Amniotic stem cell (primary cell): ENCODE results near the gene AGRN.
A peak's percentile ranks its signal among the peaks of the same experiment; 100 is the strongest.
"Not testable (repeated sequence)": the region's sequence is repeated elsewhere in the genome, so short reads cannot be mapped to it uniquely, and the experiment has no call there.

Source experiments
- DNase-seq: peaks from one replicate; lab custom pipeline; 2025; lab: John Stamatoyannopoulos, UW

Gene AGRN

GRCh38 chr1:981955-982558 lies 37.9 kb upstream of the AGRN start, which contains the start of gene PERM1:
TSS of gene PERM1 (minus strand) at chr1:982093. CDS start at chr1:981029, 1,064 bp downstream.
- DNase-seq = no peak

- DNase-seq = no peak
Observed at GRCh38 chr1:982765-983436, 37.0 kb upstream of the AGRN start.

DNA sequence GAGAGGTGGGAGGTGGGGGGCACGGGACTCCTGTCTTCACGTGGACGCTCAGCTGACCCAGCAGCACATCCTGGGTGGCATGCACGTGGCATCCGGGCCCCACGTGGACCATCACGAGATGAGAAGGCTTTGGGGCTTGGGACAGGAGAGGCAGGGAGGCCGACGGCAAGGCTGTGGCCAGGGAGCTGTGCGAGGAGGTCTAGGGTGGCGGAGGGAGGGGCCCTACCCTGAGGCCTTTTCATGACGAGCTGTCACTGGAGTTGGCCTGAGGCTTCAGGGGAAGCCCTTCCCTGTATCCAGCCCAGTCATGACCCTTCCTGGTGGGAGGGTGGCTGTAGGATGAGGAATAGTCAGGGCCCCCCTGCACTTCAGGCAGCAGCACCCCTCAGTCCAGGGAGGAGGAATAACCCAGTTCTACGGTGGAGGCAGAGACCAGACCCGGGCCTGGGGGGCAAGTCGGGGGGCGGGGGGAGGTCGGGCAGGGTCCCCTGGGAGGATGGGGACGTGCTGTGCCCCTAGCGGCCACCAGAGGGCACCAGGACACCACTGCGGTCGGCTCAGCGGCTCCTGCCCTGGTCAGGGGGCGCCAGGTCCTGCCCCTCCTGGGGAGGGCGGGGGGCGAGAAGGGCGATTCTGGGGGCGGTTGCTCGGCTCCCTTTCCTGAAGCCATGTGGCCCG lies 36.0 kb upstream of the AGRN start:
- DNase-seq = no peak

DNA sequence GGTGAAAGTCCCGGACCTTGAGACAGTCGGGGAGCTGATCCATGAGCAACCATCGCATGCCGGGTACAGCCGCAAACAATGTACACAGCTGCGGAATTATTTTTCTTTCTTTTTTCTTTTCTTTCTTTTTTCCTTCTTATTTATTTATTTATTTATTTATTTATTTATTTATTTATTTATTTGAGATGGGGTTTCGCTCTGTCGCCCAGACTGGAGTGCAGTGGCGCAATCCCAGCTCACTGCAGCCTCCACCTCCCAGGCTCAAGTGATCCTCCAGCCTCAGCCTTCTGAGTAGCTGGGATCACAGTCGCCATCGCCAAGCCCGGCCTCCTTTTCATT lies 35.5 kb upstream of the AGRN start:
- no peak for DNase-seq

- no peak for DNase-seq
Observed at GRCh38 chr1:985126-985525, 34.8 kb upstream of the AGRN start.

GRCh38 chr1:988061-988460 lies 31.9 kb upstream of the AGRN start:
- not testable (repeated sequence) for DNase-seq

DNA sequence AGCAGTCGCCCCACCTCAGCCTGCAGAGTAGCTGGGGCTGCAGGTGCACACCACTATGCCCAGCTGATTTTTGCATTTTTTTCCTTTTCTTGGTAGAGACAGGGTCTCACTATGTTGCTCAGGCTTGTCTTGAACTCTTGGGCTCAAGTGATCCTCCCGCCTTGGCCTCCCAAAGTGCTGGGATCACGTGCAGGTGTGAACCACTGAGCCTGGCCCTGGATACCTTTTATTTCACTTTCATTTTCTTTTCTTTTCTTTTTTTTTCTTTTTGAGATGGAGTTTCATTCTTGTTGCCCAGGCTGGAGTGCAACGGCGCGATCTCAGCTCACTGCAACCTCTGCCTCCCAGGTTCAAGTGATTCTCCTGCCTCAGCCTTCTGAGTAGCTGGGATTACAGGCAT lies 28.6 kb upstream of the AGRN start:
- DNase-seq = not testable (repeated sequence)

DNA sequence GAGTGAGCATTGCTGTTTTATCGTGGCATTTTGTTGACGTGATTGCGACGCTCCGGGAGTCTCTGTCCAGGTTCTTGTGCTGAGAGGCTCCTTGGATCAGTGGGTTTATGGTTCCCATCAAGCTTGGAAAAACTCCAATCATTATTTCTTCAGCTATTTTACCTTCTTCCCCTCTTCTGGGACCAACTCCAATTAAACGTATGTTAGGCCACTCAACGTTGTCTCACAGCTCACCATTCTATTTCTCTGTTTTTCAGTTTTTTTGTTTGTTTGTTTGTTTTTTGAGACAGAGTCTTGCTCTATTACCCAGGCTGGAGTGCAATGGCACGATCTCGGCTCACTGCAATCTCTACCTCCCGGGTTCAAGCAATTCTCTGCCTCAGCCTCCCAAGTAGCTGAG lies 28.0 kb upstream of the AGRN start:
- no peak for DNase-seq

- no peak for DNase-seq
Observed at GRCh38 chr1:992362-992761, 27.6 kb upstream of the AGRN start.

- no peak for DNase-seq
Observed at GRCh38 chr1:993379-993995, 26.4 kb upstream of the AGRN start.

DNA sequence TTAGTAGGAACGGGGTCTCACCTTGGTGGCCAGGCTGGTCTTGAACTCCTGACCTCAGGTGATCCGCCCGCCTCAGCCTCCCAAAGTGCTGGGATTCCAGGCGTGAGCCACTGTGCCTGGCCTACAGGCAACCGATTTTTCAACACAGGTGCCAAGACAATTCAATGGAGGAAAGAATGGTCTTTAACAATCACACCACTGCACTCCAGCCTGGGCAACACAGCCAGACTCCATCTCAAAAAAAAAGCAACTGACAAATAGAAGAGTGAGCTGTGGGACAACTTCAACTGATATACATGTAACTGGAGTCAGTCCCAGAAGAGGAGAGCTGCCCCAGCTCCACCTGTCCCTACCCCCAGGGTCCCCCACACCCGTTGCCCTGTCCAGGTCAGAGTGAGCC lies 25.4 kb upstream of the AGRN start:
- DNase-seq = not testable (repeated sequence)

DNA sequence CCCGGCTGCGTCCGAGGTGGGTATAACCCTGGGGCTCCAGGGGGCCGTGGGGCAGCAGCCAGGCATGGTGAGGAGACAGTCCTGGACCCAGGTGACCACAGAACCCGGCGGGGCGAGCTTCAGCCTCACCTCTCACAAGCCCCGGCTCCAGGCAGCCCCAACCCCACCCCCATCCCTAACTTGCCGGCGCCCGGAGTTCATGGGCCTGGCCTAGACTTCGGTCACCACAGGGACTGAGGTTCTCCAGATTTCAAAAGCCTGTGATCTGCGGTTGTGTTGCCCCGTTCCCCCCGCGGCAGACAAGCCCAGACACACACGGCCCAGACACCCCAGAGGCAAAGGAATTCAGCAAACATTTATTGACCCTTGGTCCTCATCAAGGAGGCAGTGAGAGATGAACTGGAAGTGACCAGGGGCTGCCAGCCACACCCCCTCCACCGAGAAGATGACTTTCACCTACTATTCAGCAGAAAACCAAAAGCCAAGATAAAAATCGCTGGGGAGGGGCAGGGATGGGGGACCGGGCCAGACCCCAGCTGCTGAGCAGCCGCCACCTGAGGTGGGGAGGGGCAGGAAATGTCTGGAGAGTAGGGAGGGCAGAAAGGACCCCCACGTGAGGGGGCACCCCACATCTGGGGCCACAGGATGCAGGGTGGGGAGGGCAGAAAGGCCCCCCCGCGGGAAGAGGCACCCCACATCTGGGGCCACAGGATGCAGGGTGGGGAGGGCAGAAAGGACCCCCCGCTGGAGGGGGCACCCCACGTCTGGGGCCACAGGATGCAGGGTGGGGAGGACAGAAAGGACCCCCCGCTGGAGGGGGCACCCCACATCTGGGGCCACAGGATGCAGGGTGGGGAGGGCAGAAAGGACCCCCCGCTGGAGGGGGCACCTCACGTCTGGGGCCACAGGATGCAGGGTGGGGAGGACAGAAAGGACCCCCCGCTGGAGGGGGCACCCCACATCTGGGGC lies 24.0 kb upstream of the AGRN start:
- no peak for DNase-seq

DNA sequence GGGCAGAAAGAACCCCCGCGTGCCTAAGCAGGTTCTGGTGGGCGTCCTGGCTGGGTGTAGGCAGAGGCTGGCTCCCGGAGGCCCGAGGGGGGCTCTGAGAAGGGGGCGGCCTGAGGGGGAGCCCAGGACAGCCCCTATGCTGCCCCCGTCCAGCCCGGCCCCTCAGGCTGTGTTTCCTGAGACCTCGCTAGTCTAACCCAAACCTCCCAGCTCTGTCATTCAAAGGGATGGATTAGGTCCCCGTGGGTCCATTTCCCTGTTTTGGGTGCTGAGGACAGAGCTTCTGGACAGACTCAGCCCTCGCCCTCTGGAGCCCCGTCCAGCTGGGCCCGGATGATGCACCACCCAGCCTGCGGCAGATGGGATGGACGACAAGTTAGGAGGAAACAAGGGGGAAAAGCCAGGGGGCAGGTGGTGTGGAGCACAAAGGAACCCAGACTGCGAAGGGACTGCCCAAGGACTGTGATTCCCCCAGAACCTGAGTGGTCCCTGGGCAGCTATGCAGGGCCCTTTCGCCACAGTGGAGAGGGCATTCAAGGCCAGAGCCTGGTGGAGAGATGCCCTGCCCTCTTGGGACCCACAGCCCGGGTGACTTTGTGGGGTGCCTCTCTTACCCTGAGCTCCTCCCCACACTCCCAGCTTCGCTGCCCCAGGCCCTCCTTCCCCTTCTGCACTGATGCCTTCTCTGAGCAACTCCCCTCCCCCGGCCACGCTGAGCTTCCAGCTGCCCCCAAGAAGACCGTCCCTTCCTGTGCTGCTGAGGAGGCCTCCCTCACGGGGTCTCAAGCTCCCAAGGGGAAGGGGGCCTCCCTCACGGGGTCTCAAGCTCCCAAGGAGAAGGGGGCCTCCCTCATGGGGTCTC lies 22.8 kb upstream of the AGRN start:
- no peak for DNase-seq

- DNase-seq = no peak
Observed at GRCh38 chr1:997713-997992, 22.3 kb upstream of the AGRN start.

- no peak for DNase-seq
Observed at GRCh38 chr1:997993-998744, 21.8 kb upstream of the AGRN start.

- DNase-seq = no peak
Observed at GRCh38 chr1:998745-998994, 21.2 kb upstream of the AGRN start.

- no peak for DNase-seq
Observed at GRCh38 chr1:998995-999724, 20.8 kb upstream of the AGRN start.

DNA sequence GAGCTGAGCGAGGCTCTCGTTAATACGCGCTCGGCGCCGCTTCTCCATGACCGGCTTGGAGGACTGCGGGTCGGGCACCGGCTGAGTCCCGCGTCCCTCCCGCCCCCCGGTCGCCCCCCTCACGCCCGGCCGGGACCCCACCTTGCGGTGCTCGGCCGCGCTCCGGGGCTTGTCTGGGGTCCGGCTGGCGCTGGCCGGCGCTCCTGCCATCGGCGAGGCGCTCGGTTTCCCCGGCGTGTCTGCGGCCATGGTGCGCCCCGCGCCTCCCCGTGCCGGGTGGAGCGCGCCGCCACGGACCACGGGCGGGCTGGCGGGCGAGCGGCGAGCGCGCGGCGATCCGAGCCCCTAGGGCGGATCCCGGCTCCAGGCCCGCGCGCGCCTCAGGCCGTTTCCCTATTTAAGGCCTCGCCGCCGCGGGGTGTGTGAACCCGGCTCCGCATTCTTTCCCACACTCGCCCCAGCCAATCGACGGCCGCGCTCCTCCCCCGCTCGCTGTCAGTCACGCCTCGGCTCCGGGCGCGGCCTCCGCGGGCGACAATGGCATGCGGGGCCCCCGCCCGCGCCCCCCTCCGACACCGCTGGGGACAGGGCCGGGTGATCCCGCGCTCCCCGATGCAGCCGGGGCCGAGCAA lies 20.1 kb upstream of the AGRN start, which contains the start of gene HES4:
Gene HES4, minus strand, starts transcription at position 373 of the 632 bp plus-strand sequence. Its CDS starts 124 bp downstream, at position 249.
- DNase-seq = peak; percentile 84

GRCh38 chr1:1000357-1001056 lies 19.4 kb upstream of the AGRN start:
- DNase-seq = peak; percentile 56
